IMR-90 (cell line): ENCODE measurements around the gene SFSWAP. TPM values are rescaled to one million over a fixed set of nuclear protein-coding genes. Genes with fewer than 3 reads are reported as not detected.

Source experiments
- ATAC-seq: fragments of 200-7000 bp; cut with Tn5 transposase; 2 replicates; pipeline ENCODE4 v1.9.1; 2020; ENCODE audit warnings: low read depth, mild to moderate bottlenecking, moderate library complexity
- BruUV-seq: library from RNA; stranded (reverse); fragments of 400-500 nt; replicated peaks from 2 replicates; lab custom pipeline; 2021; lab: Mats Ljungman, UMichigan
- CTCF ChIA-PET: fragments of 300-600 bp; formaldehyde crosslinking; extraction: SDS; loops from one replicate; lab custom pipeline; 2021; ENCODE audit warnings: antibody characterized with exemption; lab: Yijun Ruan, JAX
- POLR2A ChIA-PET: fragments of 300-600 bp; sonication (Branson Sonifier 250); formaldehyde crosslinking; loops from one replicate; lab custom pipeline; 2022; ENCODE audit warnings: antibody characterized with exemption; ENCODE audit not compliant: unreplicated experiment; lab: Charles Lee
- DNase-seq: peaks from one replicate; pipeline ENCODE4 v3.0.0; 2013
- H2AFZ ChIP-seq: replicated peaks from 2 replicates; pipeline ENCODE3; 2013; ENCODE audit warnings: low read length, mild to moderate bottlenecking; ENCODE audit not compliant: poor library complexity
- H2AK5ac ChIP-seq: 2 replicates; pipeline ENCODE4 v1.6.1; 2013; ENCODE audit warnings: low read depth, low read length, inconsistent platforms
- H2AK9ac ChIP-seq: replicated peaks from 2 replicates; pipeline ENCODE3; 2013; ENCODE audit warnings: mild to moderate bottlenecking, low read depth, low read length, moderate library complexity; ENCODE audit not compliant: poor library complexity
- H2BK120ac ChIP-seq: 2 replicates; pipeline ENCODE4 v1.6.1; 2013; ENCODE audit warnings: low read depth, low read length, inconsistent platforms
- H2BK15ac ChIP-seq: 3 replicates; pipeline ENCODE4 v1.6.1; 2013; ENCODE audit warnings: low read depth, low read length, inconsistent platforms
- H2BK20ac ChIP-seq: 2 replicates; pipeline ENCODE4 v1.6.1; 2013; ENCODE audit warnings: low read depth, mild to moderate bottlenecking, inconsistent platforms, low read length, moderate library complexity
- H2BK5ac ChIP-seq: 2 replicates; pipeline ENCODE4 v1.6.1; 2013; ENCODE audit warnings: mild to moderate bottlenecking, low read depth, low read length, inconsistent platforms; ENCODE audit not compliant: poor library complexity, severe bottlenecking
- H3K14ac ChIP-seq: replicated peaks from 2 replicates; pipeline ENCODE4 v1.6.1; 2013; ENCODE audit warnings: low read depth, low read length, inconsistent platforms
- H3K18ac ChIP-seq: 2 replicates; pipeline ENCODE4 v1.6.1; 2013; ENCODE audit warnings: low read depth, low read length, control low read depth
- H3K23ac ChIP-seq: 2 replicates; pipeline ENCODE4 v1.6.1; 2013; ENCODE audit warnings: low read depth, low read length, inconsistent platforms
- H3K27ac ChIP-seq: 2 replicates; pipeline ENCODE4 v1.5.1; 2013; ENCODE audit warnings: mild to moderate bottlenecking, control low read depth, low read length; ENCODE audit not compliant: insufficient read depth
- H3K27me3 ChIP-seq: 2 replicates; pipeline ENCODE4 v1.6.1; 2013; ENCODE audit warnings: low read length; ENCODE audit not compliant: control insufficient read depth, insufficient read depth
- H3K36me3 ChIP-seq: 2 replicates; pipeline ENCODE4 v1.6.1; 2013; ENCODE audit warnings: low read length, mixed read lengths; ENCODE audit not compliant: control insufficient read depth, insufficient read depth
- H3K4ac ChIP-seq: 2 replicates; pipeline ENCODE4 v1.6.1; 2013; ENCODE audit warnings: low read depth, low read length, inconsistent platforms
- H3K4me1 ChIP-seq: 2 replicates; pipeline ENCODE4 v1.6.1; 2013; ENCODE audit warnings: low read length, mixed read lengths; ENCODE audit not compliant: control insufficient read depth, insufficient read depth
- H3K4me2 ChIP-seq: 2 replicates; pipeline ENCODE4 v1.6.1; 2013; ENCODE audit warnings: low read depth, mild to moderate bottlenecking, control low read depth, low read length, moderate library complexity
- H3K4me3 ChIP-seq: 2 replicates; pipeline ENCODE4 v1.5.1; 2013; ENCODE audit warnings: low read depth, mild to moderate bottlenecking, control low read depth, low read length, moderate library complexity; ENCODE audit not compliant: insufficient read depth
- H3K56ac ChIP-seq: 2 replicates; pipeline ENCODE4 v1.6.1; 2013; ENCODE audit warnings: low read length, inconsistent platforms; ENCODE audit not compliant: insufficient read depth; ENCODE audit errors: extremely low read depth
- H3K79me1 ChIP-seq, 2 experiments: 2 replicates each; pipeline ENCODE4 v1.6.1; 2013; ENCODE audit warnings: low read length in 2 of 2, inconsistent platforms in 1 of 2, low read depth in 1 of 2
- H3K9ac ChIP-seq: 2 replicates; pipeline ENCODE4 v1.6.1; 2013; ENCODE audit warnings: low read depth, low read length, control low read depth
- H3K9me1 ChIP-seq: 2 replicates; pipeline ENCODE4 v1.6.1; 2013; ENCODE audit warnings: low read length, inconsistent platforms; ENCODE audit not compliant: insufficient read depth
- H3K9me3 ChIP-seq: 2 replicates; pipeline ENCODE4 v1.6.1; 2013; ENCODE audit warnings: low read length; ENCODE audit not compliant: control insufficient read depth, insufficient read depth
- H4K20me1 ChIP-seq: 2 replicates; pipeline ENCODE4 v1.6.1; 2013; ENCODE audit warnings: low read length, inconsistent platforms; ENCODE audit not compliant: insufficient read depth
- H4K5ac ChIP-seq: 2 replicates; pipeline ENCODE4 v1.6.1; 2013; ENCODE audit warnings: mild to moderate bottlenecking, low read depth, low read length, control low read depth
- H4K8ac ChIP-seq, 2 experiments: 2 replicates each; pipeline ENCODE4 v1.6.1; 2013; ENCODE audit warnings: low read depth in 2 of 2, low read length in 2 of 2, control low read depth in 1 of 2, inconsistent platforms in 1 of 2
- H4K91ac ChIP-seq: 2 replicates; pipeline ENCODE4 v1.6.1; 2013; ENCODE audit warnings: low read depth, low read length, inconsistent platforms; ENCODE audit not compliant: insufficient read depth
- MAZ ChIP-seq: IDR thresholded peaks from 2 replicates; pipeline ENCODE4 v1.6.1; 2012; ENCODE audit warnings: low read depth, mild to moderate bottlenecking, low read length, improper control_type of control experiment, moderate library complexity, borderline replicate concordance
- POLR2A ChIP-seq: IDR thresholded peaks from 2 replicates; pipeline ENCODE4 v1.6.1; 2012; ENCODE audit warnings: mild to moderate bottlenecking, low read depth, low read length
- WGBS, 2 experiments: methylation state at CpG; one replicate each; pipeline versions ENCODE4 v1.1.5 to v1.1.7; 2013; ENCODE audit warnings: missing lambda C conversion rate in 2 of 2; ENCODE audit not compliant: insufficient read length in 1 of 2; ENCODE audit errors: extremely low coverage in 2 of 2; 5-methylcytosine and 5-hydroxymethylcytosine counted together
- dilution Hi-C: fragments of 300-500 bp; cut with HindIII; formaldehyde crosslinking; loops from one replicate; pipeline ENCODE4 v1.14.3; 2018; ENCODE audit warnings: low sequenced_read_pairs; ENCODE audit not compliant: unreplicated experiment
- in situ Hi-C: fragments of 300-500 bp; cut with MboI; formaldehyde crosslinking; loops from 3 replicates; pipeline ENCODE4 v1.14.3; 2019; ENCODE audit warnings: low sequenced_read_pairs, inconsistent platforms, mixed read lengths
- intact Hi-C: fragments of 100-400 bp; cut with micrococcal nuclease; formaldehyde crosslinking; loops from 2 replicates; pipeline ENCODE4 v1.10.0; 2022
- polyA plus RNA-seq, 3 experiments: library from polyadenylated mRNA; depleted of rRNA; stranded (reverse); fragments of >200 nt; gene quantifications; 2 replicates each; pipeline ENCODE4 v1.2.3, GENCODE V29; 2012; ENCODE audit warnings: low replicate concordance in 1 of 3
- total RNA-seq: library from RNA; depleted of rRNA; stranded (reverse); fragments of >200 nt; gene quantifications from 2 replicates; pipeline ENCODE4 v1.2.3, GENCODE V29; 2012
- TF ChIP-seq, protein P1 (sequence below): fragments of 150-350 bp; IDR thresholded peaks from 2 replicates; pipeline ENCODE4 v1.6.1; 2017; ENCODE audit warnings: mild to moderate bottlenecking, antibody characterized with exemption, low read length, low read depth

The SFSWAP gene
- total and polyA plus RNA-seq, 2 of the 4 experiments (the other 2 are of a cell fraction) = 19.7 to 22.4 TPM

DNA sequence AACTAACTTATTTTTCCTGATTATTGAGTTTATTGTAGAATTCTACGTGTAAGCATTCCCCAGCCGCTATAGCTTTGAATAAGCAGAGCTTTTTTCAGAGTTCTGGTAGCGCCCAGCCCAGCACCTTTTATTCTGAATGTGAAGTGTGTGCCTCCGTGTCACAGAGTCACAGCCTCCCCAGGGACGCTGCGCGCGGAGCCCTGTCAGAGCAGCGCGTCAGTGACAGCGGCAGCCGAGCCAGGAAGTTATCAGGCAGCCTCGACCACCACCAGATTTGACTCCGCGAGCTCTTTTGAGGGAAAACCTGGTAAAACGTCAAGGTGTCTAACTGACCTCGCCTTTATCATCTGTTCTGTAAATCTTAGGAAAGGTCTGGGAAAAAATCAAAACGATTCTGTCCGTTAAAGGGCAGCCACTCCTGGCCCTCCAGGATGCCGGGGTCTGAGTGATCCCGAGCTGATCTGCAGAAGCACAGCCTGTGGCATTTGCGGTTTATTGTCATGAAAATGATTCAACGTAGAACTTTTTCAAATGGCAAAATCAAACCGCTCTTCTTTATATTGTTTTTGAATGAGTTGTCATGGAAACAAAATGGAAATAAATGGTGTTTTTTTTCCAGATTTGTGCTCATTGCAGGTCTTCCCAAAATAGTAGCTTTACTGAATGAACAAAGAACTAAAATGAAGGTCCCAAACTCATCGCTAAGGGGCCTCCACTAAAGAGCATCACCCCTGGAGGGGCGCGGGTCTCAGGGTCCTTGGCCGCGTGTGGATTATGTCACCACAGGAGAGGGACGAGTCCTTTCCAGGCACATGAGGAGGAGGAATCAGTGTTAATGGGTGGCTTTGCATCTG lies 74.2 kb downstream of the SFSWAP start:
- peak overlapping the region; percentile 66 for H3K14ac ChIP-seq
- BruUV-seq = no TSS peak
- in situ Hi-C loops (no loop called here), intact Hi-C loops (loop anchor here (5.0 kb wide), 1 partner anchor 868 kb away; no protein-coding TSS in a partner anchor), dilution Hi-C loops (no loop called here)
- CTCF ChIA-PET = no interaction called here
- POLR2A ChIA-PET = no interaction called here
- H4K20me1 ChIP-seq = peaks cover 5% of the 10 kb centered on the region; the same call in 1 of the 2 replicates
- no peak overlapping the region for H4K5ac ChIP-seq
- no peak overlapping the region for H3K23ac ChIP-seq
- no peak for TF ChIP-seq POLR2A
- TF ChIP-seq, protein P1, sequence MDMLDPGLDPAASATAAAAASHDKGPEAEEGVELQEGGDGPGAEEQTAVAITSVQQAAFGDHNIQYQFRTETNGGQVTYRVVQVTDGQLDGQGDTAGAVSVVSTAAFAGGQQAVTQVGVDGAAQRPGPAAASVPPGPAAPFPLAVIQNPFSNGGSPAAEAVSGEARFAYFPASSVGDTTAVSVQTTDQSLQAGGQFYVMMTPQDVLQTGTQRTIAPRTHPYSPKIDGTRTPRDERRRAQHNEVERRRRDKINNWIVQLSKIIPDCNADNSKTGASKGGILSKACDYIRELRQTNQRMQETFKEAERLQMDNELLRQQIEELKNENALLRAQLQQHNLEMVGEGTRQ = no peak
- no peak for TF ChIP-seq MAZ
- H3K9me1 ChIP-seq = peaks cover 7% of the 10 kb centered on the region
- H3K4me3 ChIP-seq = no peak overlapping the region
- H2AK9ac ChIP-seq = peak overlapping the region; percentile 58
- no peak overlapping the region for H3K9ac ChIP-seq
- H3K4me2 ChIP-seq = no peak overlapping the region
- peak overlapping the region; percentile 8 for H2AFZ ChIP-seq
- H2BK15ac ChIP-seq = peak overlapping the region; percentile 63; the same call in 1 of the 3 replicates
- H2BK120ac ChIP-seq = peak overlapping the region; percentile 83
- WGBS, 2 experiments = 89% methylated on average over 19 of the region's 30 CpGs; no CpG with 5 or more reads in 1 of the 2 experiments
- H2BK20ac ChIP-seq = peak overlapping the region; percentile 9
- peak overlapping the region in 1 of 2 experiments; percentile 46; a peak in 1 of 4 replicates for H4K8ac ChIP-seq
- H3K27me3 ChIP-seq = no peaks in the 10 kb centered on the region
- peak overlapping the region; percentile 67; the same call in 1 of the 2 replicates for H2AK5ac ChIP-seq
- H3K27ac ChIP-seq = peak overlapping the region; percentile 62
- peak overlapping the region; percentile 52; the same call in 1 of the 2 replicates for H4K91ac ChIP-seq
- no peak overlapping the region for H3K56ac ChIP-seq
- no peak overlapping the region for H3K18ac ChIP-seq
- H3K4ac ChIP-seq = peak overlapping the region; percentile 84
- peak overlapping the region; percentile 73 for H2BK5ac ChIP-seq
- DNase-seq (peak; percentile 41), ATAC-seq (no peak)
- peaks cover 7 to 32% of the 10 kb centered on the region in 2 experiments; a peak in 2 of 4 replicates for H3K79me1 ChIP-seq
- peaks cover 39% of the 10 kb centered on the region for H3K36me3 ChIP-seq
- peaks cover 5% of the 10 kb centered on the region; the same call in 1 of the 2 replicates for H3K4me1 ChIP-seq
- no peaks in the 10 kb centered on the region for H3K9me3 ChIP-seq
